GM23338 (cell line): Measurements from ENCODE around the gene DUSP21. TPM values are rescaled to one million over a fixed set of nuclear protein-coding genes. Genes with fewer than 3 reads are reported as not detected.

Experiments
- ATAC-seq: fragments of 200-7000 bp; cut with Tn5 transposase; 3 replicates; pipeline ENCODE4 v1.9.1; 2020
- DNase-seq: peaks from one replicate; pipeline ENCODE4 v3.0.0-alpha.2; 2015; ENCODE audit warnings: low spot score
- H2AFZ ChIP-seq: fragments of 200-600 bp; sonication (generic); 2 replicates; pipeline ENCODE4 v1.8.0; 2016; ENCODE audit warnings: antibody characterized with exemption, mild to moderate bottlenecking, moderate library complexity
- H3F3A ChIP-seq: fragments of 200-600 bp; sonication (generic); replicated peaks from 2 replicates; pipeline ENCODE4 v1.8.0; 2017; ENCODE audit warnings: antibody characterized with exemption, mixed run types, low read depth
- H3K27ac ChIP-seq: fragments of 200-600 bp; sonication (generic); 2 replicates; pipeline ENCODE4 v1.6.1; 2016; ENCODE audit warnings: low read depth
- H3K27me3 ChIP-seq: fragments of 200-600 bp; sonication (generic); 2 replicates; pipeline ENCODE4 v1.8.0; 2016; ENCODE audit warnings: mild to moderate bottlenecking, mixed run types, moderate library complexity; ENCODE audit not compliant: insufficient read depth
- H3K36me3 ChIP-seq: fragments of 200-600 bp; sonication (generic); 2 replicates; pipeline ENCODE4 v1.8.0; 2016; ENCODE audit warnings: mild to moderate bottlenecking; ENCODE audit not compliant: insufficient read depth
- H3K4me1 ChIP-seq: fragments of 200-600 bp; sonication (generic); 2 replicates; pipeline ENCODE4 v1.8.0; 2016; ENCODE audit warnings: mild to moderate bottlenecking, moderate library complexity; ENCODE audit not compliant: insufficient read depth
- H3K4me2 ChIP-seq: fragments of 200-600 bp; sonication (generic); 2 replicates; pipeline ENCODE4 v1.7.1; 2017; ENCODE audit warnings: mixed run types
- H3K4me3 ChIP-seq: fragments of 200-600 bp; sonication (generic); 2 replicates; pipeline ENCODE4 v1.6.1; 2016; ENCODE audit warnings: mixed run types
- H3K79me2 ChIP-seq: fragments of 200-600 bp; sonication (generic); replicated peaks from 2 replicates; pipeline ENCODE4 v1.8.0; 2017; ENCODE audit warnings: mild to moderate bottlenecking; ENCODE audit not compliant: insufficient read depth
- H3K9me2 ChIP-seq: fragments of 200-600 bp; sonication (generic); 2 replicates; pipeline ENCODE4 v1.8.0; 2017; ENCODE audit not compliant: insufficient read depth
- H4K20me1 ChIP-seq: fragments of 200-600 bp; sonication (generic); replicated peaks from 2 replicates; pipeline ENCODE4 v1.8.0; 2017; ENCODE audit warnings: mild to moderate bottlenecking; ENCODE audit not compliant: insufficient read depth
- H3K27ac Mint-ChIP-seq: 2 replicates; pipeline ENCODE4 v1.8.0; 2020; ENCODE audit warnings: inconsistent platforms, mild to moderate bottlenecking, moderate library complexity, mixed read lengths
- H3K27me3 Mint-ChIP-seq: 3 replicates; pipeline ENCODE4 v1.8.0; 2022; ENCODE audit warnings: low read depth, mild to moderate bottlenecking, moderate library complexity, mixed read lengths, inconsistent platforms; ENCODE audit not compliant: insufficient read depth, poor library complexity
- H3K36me3 Mint-ChIP-seq: 3 replicates; pipeline ENCODE4 v1.8.0; 2021; ENCODE audit warnings: low read depth, mild to moderate bottlenecking, inconsistent platforms, moderate library complexity, mixed read lengths
- H3K4me1 Mint-ChIP-seq: 3 replicates; pipeline ENCODE4 v1.8.0; 2020; ENCODE audit warnings: mild to moderate bottlenecking, inconsistent platforms, mixed read lengths
- H3K4me3 Mint-ChIP-seq: 3 replicates; pipeline ENCODE4 v1.8.0; 2021; ENCODE audit warnings: moderate library complexity, mild to moderate bottlenecking, inconsistent platforms, mixed read lengths
- H3K9me3 Mint-ChIP-seq: 3 replicates; pipeline ENCODE4 v1.8.0; 2020; ENCODE audit warnings: moderate library complexity, mild to moderate bottlenecking, inconsistent platforms, mixed read lengths
- CREB1 ChIP-seq: fragments of 250-450 bp; sonication (Bioruptor Pico); IDR thresholded peaks from 2 replicates; pipeline ENCODE4 v1.5.0; 2020; ENCODE audit warnings: low read depth, mild to moderate bottlenecking, moderate library complexity
- CTCF ChIP-seq, 2 experiments: fragments of 200-600 bp in 1 of 2; sonication (generic) in 1 of 2; conservative IDR thresholded peaks; 2 replicates each; pipeline versions ENCODE4 v1.5.1 to v1.6.1; 2016 to 2017; ENCODE audit warnings: antibody characterized with exemption in 2 of 2, low read depth in 2 of 2, mild to moderate bottlenecking in 2 of 2, moderate library complexity in 1 of 2
- ETS1 ChIP-seq: IDR thresholded peaks from 2 replicates; pipeline ENCODE4 v1.6.1; 2016; ENCODE audit warnings: antibody characterized with exemption
- EZH2 ChIP-seq: fragments of 200-600 bp; sonication (generic); IDR thresholded peaks from one replicate; pipeline ENCODE4 v1.8.0; 2017; ENCODE audit warnings: antibody characterized with exemption, mild to moderate bottlenecking, low read depth; ENCODE audit not compliant: unreplicated experiment
- EZH2phosphoT487 ChIP-seq: fragments of 200-600 bp; sonication (generic); IDR thresholded peaks from one replicate; pipeline ENCODE4 v1.8.1; 2018; ENCODE audit warnings: antibody characterized with exemption; ENCODE audit not compliant: unreplicated experiment
- JUNB ChIP-seq: IDR thresholded peaks from one replicate; pipeline ENCODE4 v1.6.1; 2016; ENCODE audit warnings: antibody characterized with exemption; ENCODE audit not compliant: unreplicated experiment
- POLR2AphosphoS5 ChIP-seq: IDR thresholded peaks from 2 replicates; pipeline ENCODE4 v1.6.1; 2016; ENCODE audit warnings: antibody characterized with exemption, low read depth
- REST ChIP-seq: IDR thresholded peaks from one replicate; pipeline ENCODE4 v1.6.1; 2018; ENCODE audit warnings: antibody characterized with exemption; ENCODE audit not compliant: unreplicated experiment
- STAT1 ChIP-seq: IDR thresholded peaks from one replicate; pipeline ENCODE4 v1.6.1; 2016; ENCODE audit warnings: antibody characterized with exemption; ENCODE audit not compliant: unreplicated experiment
- ZNF114 ChIP-seq: fragments of 250-450 bp; sonication (Bioruptor Pico); IDR thresholded peaks from 2 replicates; pipeline ENCODE4 v1.5.0; 2020; ENCODE audit warnings: mild to moderate bottlenecking, moderate library complexity
- ZNF331 ChIP-seq: fragments of 250-450 bp; sonication (Bioruptor Pico); IDR thresholded peaks from 2 replicates; pipeline ENCODE4 v1.5.0; 2020; ENCODE audit warnings: low read depth, mild to moderate bottlenecking, moderate library complexity
- polyA plus RNA-seq: library from polyadenylated mRNA; unstranded; fragments of >200 nt; fragmentation: Nextera tagmentation; extraction: Ambion mirVana; gene quantifications from 2 replicates; pipeline ENCODE4 v1.2.1, GENCODE V29; 2016
- total RNA-seq: library from RNA; depleted of rRNA; stranded (reverse); fragments of >200 nt; shearing (Covaris generic); gene quantifications from 2 replicates; pipeline ENCODE4 v1.2.3, GENCODE V29; 2014; rRNA removed

DUSP21 gene
- total and polyA plus RNA-seq, 2 experiments from 2014 or later, result not detected

GRCh38 chrX:44891642-44892041, 47.8 kb downstream of the DUSP21 start:
- no peak overlapping the region for H2AFZ ChIP-seq
- H3K9me3 Mint-ChIP-seq, result no peaks in the 10 kb centered on the region; the same call in 2 of the 3 replicates
- H3K27me3 ChIP-seq, result no peaks in the 10 kb centered on the region
- H3K4me1 Mint-ChIP-seq, result peaks cover 15% of the 10 kb centered on the region
- H3F3A ChIP-seq, result no peaks in the 10 kb centered on the region
- peaks cover 100% of the 10 kb centered on the region for H3K79me2 ChIP-seq
- H3K27ac Mint-ChIP-seq, result peak overlapping the region; percentile 81; the same call in 1 of the 2 replicates
- no peak overlapping the region for H3K4me3 Mint-ChIP-seq
- ATAC-seq, result no peak
- H3K27ac ChIP-seq, result peak overlapping the region; percentile 18; the same call in 1 of the 2 replicates
- TF ChIP-seq EZH2phosphoT487 (no peak), POLR2AphosphoS5 (no peak), ZNF331 (CRISPR knock-in tag) (no peak), ZNF114 (CRISPR knock-in tag) (no peak), REST (no peak), CREB1 (CRISPR knock-in tag) (no peak), JUNB (no peak), STAT1 (no peak), ETS1 (no peak), EZH2 (no peak), CTCF (conservative IDR thresholded peaks at IDR 0.05; ENCODE audit: low read depth in 2 of 2) (no peak)
- H3K4me3 ChIP-seq, result no peak overlapping the region
- no peaks in the 10 kb centered on the region for H3K27me3 Mint-ChIP-seq
- H3K9me2 ChIP-seq, result no peaks in the 10 kb centered on the region
- H3K36me3 Mint-ChIP-seq, result peaks cover 7% of the 10 kb centered on the region; the same call in 2 of the 3 replicates
- DNase-seq, result peak; percentile 14
- H4K20me1 ChIP-seq, result peaks cover 8% of the 10 kb centered on the region
- peaks cover 5% of the 10 kb centered on the region; the same call in 1 of the 2 replicates for H3K4me1 ChIP-seq
- no peak overlapping the region for H3K4me2 ChIP-seq
- H3K36me3 ChIP-seq, result no peaks in the 10 kb centered on the region

Other genes with a start within 250 kb of the DUSP21 start
- 91.6 and 102 TPM in 2 replicates for gene KDM6A, start 29.2 kb downstream of the DUSP21 start, total RNA-seq
- gene KDM6A, start 29.2 kb downstream of the DUSP21 start, polyA plus RNA-seq, result 14.9 and 22.8 TPM in 2 replicates